Gastroesophageal sphincter (tissue), 4 donors: ENCODE data around the gene FOXS1. TPM values are rescaled to one million over a fixed set of nuclear protein-coding genes. Genes with fewer than 3 reads are reported as not detected.

Experiments used
- ATAC-seq: fragments of 150-250 bp; one replicate; pipeline ENCODE4 v1.9.1; 2016; ENCODE audit warnings: mild to moderate bottlenecking, moderate library complexity
- H3K27ac ChIP-seq, 4 donors: fragments of 200-600 bp; sonication (generic) in 3 of 4; 1 replicate in 3 of 4; 2 replicates in 1 of 4; pipeline ENCODE4 v1.5.1; 2016 to 2019
- H3K27me3 ChIP-seq: fragments of 200-600 bp; sonication (generic); one replicate; pipeline ENCODE4 v1.5.1; 2019
- H3K36me3 ChIP-seq, 2 donors: fragments of 200-600 bp; sonication (generic); one replicate each; pipeline ENCODE4 v1.5.1; 2019; ENCODE audit warnings: control low read depth in 1 of 2
- H3K4me1 ChIP-seq, 3 donors: fragments of 200-600 bp; sonication (generic); 1 replicate in 2 of 3; 2 replicates in 1 of 3; pipeline ENCODE4 v1.5.1; 2016 to 2019; ENCODE audit warnings: control low read depth in 2 of 3
- H3K4me3 ChIP-seq, 2 donors: fragments of 200-600 bp; sonication (generic); one replicate each; pipeline ENCODE4 v1.5.1; 2019; ENCODE audit warnings: mild to moderate bottlenecking in 1 of 2, moderate library complexity in 1 of 2
- H3K9me3 ChIP-seq, 3 donors: fragments of 200-600 bp; sonication (generic); one replicate each; pipeline ENCODE4 v1.5.1; 2017 to 2019; ENCODE audit warnings: control low read depth in 2 of 3
- CTCF ChIP-seq, 4 experiments: fragments of 200-600 bp in 2 of 4; fragments of 450-650 bp in 2 of 4; sonication (generic) in 1 of 4; IDR thresholded peaks; one replicate each; pipeline ENCODE4 v1.5.1; 2017 to 2019; ENCODE audit warnings: antibody characterized with exemption in 4 of 4, mild to moderate bottlenecking in 2 of 4, moderate library complexity in 2 of 4
- EP300 ChIP-seq: sonication (generic); formaldehyde crosslinking; IDR thresholded peaks from one replicate; pipeline ENCODE4 v1.6.1; 2017; ENCODE audit warnings: antibody characterized with exemption, mild to moderate bottlenecking
- POLR2A ChIP-seq, 2 donors: fragments of 450-650 bp; IDR thresholded peaks; one replicate each; pipeline ENCODE4 v1.6.1; 2017; ENCODE audit warnings: antibody characterized with exemption in 2 of 2, mild to moderate bottlenecking in 2 of 2, moderate library complexity in 1 of 2
- POLR2AphosphoS5 ChIP-seq: sonication (generic); formaldehyde crosslinking; IDR thresholded peaks from one replicate; pipeline ENCODE4 v1.6.1; 2017; ENCODE audit warnings: antibody characterized with exemption
- WGBS, 2 donors: methylation state at CpG; one replicate each; pipeline ENCODE4 v1.1.5; 2018; ENCODE audit warnings: low coverage in 1 of 2; 5-methylcytosine and 5-hydroxymethylcytosine counted together
- total RNA-seq, 4 donors: library from RNA; depleted of rRNA; stranded (reverse); fragments of >200 nt; gene quantifications; one replicate each; pipeline ENCODE4 v1.1.0, GENCODE V29; 2016

The FOXS1 gene
- total RNA-seq, 4 donors from 2014 or later: 0.62 to 3.9 (median 2.3) TPM; not detected in 1

- Histone ChIP-seq H3K4me1 (peaks cover 0 to 42% (median 5%) of the 10 kb centered on the region in 3 donors), H3K36me3 (no peaks in the 10 kb centered on the region), H3K27ac (no peak overlapping the region), H3K4me3 (no peak overlapping the region), H3K9me3 (no peaks in the 10 kb centered on the region), H3K27me3 (peaks cover 33% of the 10 kb centered on the region)
- ATAC-seq: no peak
- no CpG with 5 or more reads among the region's 3 CpGs for WGBS, 2 donors
- TF ChIP-seq POLR2A (IDR thresholded peaks at IDR 0.05) (no peak), EP300 (no peak), POLR2AphosphoS5 (no peak), CTCF (IDR thresholded peaks at IDR 0.05) (no peak)
These were observed 1.4 kb upstream of the FOXS1 start for GRCh38 chr20:31846793-31847138.

GRCh38 chr20:31844737-31845299 is 586 bp downstream of the FOXS1 start:
- 100% methylated on average over 3 of the region's 28 CpGs; no CpG with 5 or more reads in 1 of the 2 donors for WGBS, 2 donors

GRCh38 chr20:31843881-31844280 is 1.5 kb downstream of the FOXS1 start:
- peak overlapping the region in 2 of 4 donors; percentile 57 to 60 for H3K27ac ChIP-seq
- no peak for ATAC-seq
- no peaks in the 10 kb centered on the region for H3K36me3 ChIP-seq
- H3K4me1 ChIP-seq: peaks cover 0 to 48% (median 5%) of the 10 kb centered on the region in 3 donors
- 55 to 100% methylated on average over 1 to 4 of the region's 5 CpGs for WGBS, 2 donors
- H3K27me3 ChIP-seq: peaks cover 4% of the 10 kb centered on the region
- TF ChIP-seq POLR2A (IDR thresholded peaks at IDR 0.05) (no peak), EP300 (no peak), POLR2AphosphoS5 (no peak), CTCF (IDR thresholded peaks at IDR 0.05) (no peak)
- H3K9me3 ChIP-seq: no peaks in the 10 kb centered on the region
- peak overlapping the region in 1 of 2 donors; percentile 35 for H3K4me3 ChIP-seq

More at GRCh38 chr20:31844737-31845299, 586 bp downstream of the FOXS1 start:
- peaks cover 0 to 46% (median 5%) of the 10 kb centered on the region in 3 donors for H3K4me1 ChIP-seq
- H3K27me3 ChIP-seq: peaks cover 14% of the 10 kb centered on the region
- no peaks in the 10 kb centered on the region for H3K36me3 ChIP-seq
- peak overlapping the region in 3 of 4 donors; percentile 48 to 60 (median 54) for H3K27ac ChIP-seq
- ATAC-seq: no peak
- peak overlapping the region in 1 of 2 donors; percentile 35 for H3K4me3 ChIP-seq
- H3K9me3 ChIP-seq: no peaks in the 10 kb centered on the region
- no peak for TF ChIP-seq POLR2A (IDR thresholded peaks at IDR 0.05)
- TF ChIP-seq CTCF (IDR thresholded peaks at IDR 0.05): no peak
- no peak for TF ChIP-seq POLR2AphosphoS5
- no peak for TF ChIP-seq EP300

GRCh38 chr20:31843288-31843687 is 2.1 kb downstream of the FOXS1 start:
- Histone ChIP-seq H3K4me1 (peaks cover 0 to 54% (median 5%) of the 10 kb centered on the region in 3 donors), H3K27ac (peak overlapping the region in 3 of 4 donors; percentile 8 to 60 (median 57)), H3K9me3 (no peaks in the 10 kb centered on the region), H3K36me3 (no peaks in the 10 kb centered on the region), H3K27me3 (no peaks in the 10 kb centered on the region), H3K4me3 (peak overlapping the region in 1 of 2 donors; percentile 35)
- TF ChIP-seq EP300 (no peak), POLR2A (IDR thresholded peaks at IDR 0.05) (no peak), POLR2AphosphoS5 (no peak), CTCF (IDR thresholded peaks at IDR 0.05) (no peak)
- no peak for ATAC-seq
- 50 to 80% methylated on average over 1 to 2 of the region's 6 CpGs for WGBS, 2 donors
